Hindlimb muscle (tissue), 1 donor: ENCODE measurements around the gene TBX2. TPM values are rescaled to one million over a fixed set of nuclear protein-coding genes. Genes with fewer than 3 reads are reported as not detected.
A peak's percentile ranks its signal among the peaks of the same experiment; 100 is the strongest.

Experiments used
- DNase-seq: peaks from one replicate; pipeline ENCODE4 v3.0.0-alpha.2; 2013
- polyA plus RNA-seq: library from polyadenylated mRNA; unstranded; fragments of 120-200 nt; gene quantifications from one replicate; pipeline ENCODE4 v1.2.1, GENCODE V29; 2013; ENCODE audit not compliant: insufficient read length

Gene TBX2
- polyA plus RNA-seq, 1 donor, result 12.2 TPM

DNA sequence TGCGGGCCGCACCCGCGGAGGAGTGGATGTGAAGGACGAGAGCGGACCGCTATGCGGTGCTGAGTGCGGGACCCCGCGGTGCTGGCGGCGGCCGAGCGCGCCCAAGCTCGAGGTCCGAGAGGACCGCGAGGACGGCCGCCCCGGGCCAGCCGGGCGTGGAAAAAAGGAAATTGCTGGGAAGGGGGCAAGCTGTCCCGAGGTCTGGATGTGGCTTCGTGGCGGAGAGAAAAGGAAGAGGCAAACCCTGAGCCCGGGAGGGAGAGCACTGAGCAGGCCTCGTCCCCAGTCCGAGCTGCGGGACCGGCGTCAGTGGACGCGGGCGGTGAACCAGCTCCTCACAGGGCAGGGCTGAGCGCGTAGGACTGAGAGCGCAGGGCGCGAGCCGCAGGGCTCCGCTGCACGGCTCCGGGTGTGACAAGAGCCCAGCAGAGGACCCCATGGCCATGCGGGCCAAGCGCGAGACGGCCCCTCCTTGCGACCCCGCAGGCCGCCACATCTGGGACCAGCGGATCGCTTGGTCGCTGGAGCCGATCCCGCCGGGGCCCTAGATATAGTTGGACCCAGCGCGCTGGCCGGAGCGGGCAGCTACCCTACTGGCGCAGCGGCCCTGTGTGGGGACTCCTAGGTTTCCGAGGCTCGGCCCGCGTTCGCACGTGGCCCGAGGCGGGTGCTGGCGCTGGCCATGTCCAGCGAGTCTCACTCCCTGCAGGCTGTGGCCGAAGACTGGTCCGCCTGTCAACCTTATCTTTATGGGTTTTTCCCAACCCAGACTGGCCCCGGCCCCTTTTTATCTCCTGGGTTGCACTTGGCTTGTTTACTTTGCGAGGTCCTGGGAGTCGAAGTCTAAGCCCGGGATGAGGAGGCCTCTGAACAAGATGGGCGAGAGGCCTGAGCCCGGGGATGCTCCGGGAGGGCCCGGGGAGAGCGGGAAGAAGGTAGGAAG, 55.0 kb downstream of the TBX2 start:
- peak; percentile 55 for DNase-seq

DNA sequence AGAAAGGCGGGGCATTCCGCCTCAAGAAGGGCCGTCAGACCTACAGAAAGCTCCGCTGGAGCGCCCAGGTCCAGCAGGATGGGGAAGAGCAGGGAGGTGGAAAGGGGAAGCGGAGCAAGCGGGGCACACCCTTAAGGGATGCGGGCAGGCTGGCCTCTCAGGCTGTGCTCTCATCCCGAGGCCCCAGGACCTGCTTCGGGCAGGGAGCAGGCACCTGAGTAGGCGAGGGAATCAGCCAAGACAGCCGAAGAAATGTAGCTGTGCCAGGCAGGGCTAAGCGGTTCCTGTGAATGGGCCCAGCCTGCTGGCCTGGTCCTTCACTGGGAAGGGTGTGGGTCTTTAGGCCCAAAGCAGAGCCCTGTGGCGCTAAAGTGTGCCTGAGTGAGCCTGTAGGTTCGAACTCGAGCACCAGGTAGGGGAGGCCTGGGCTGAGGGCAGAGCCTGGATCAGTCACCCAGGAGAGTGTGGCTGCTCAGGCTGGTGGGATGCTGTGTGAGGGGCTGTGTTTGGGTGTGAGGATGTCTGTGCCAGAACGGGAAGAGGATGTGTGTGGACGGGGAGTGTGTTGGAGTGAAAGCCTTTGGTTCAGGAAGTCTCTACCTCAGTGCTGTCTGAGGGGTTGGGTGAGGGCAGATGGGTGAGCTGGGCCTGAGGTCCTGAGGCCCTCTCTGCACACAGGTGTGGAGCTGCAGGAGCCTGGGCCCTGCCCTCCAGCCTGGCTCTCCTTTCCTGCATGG, 55.8 kb downstream of the TBX2 start:
- DNase-seq, result no peak

DNA sequence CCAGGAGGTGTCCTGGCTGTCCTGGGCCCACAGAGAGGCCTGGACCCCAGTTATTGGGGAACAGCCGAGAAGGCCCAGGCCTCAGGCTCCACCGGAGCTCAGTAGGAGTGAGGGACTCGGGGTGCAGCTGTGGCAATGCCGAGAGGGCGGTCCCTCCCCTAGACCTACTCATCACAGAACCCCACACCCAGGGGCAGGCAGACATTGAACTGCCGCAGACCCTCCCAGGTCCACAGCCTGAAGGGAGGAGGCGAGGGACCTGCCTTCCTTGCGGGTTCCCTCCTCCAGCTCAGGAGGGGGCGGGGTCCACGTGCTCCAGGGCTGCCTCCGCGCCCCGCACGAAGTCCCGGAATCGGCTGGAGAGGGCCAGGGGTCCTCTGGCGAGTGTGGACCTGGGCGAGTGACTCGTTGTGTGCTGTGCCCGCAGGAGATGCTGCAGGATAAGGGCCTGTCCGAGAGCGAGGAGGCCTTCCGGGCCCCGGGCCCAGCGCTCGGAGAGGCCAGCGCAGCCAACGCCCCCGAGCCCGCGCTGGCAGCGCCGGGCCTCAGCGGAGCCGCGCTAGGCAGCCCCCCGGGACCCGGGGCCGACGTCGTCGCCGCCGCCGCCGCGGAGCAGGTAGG, 56.5 kb downstream of the TBX2 start:
- no peak for DNase-seq

DNA sequence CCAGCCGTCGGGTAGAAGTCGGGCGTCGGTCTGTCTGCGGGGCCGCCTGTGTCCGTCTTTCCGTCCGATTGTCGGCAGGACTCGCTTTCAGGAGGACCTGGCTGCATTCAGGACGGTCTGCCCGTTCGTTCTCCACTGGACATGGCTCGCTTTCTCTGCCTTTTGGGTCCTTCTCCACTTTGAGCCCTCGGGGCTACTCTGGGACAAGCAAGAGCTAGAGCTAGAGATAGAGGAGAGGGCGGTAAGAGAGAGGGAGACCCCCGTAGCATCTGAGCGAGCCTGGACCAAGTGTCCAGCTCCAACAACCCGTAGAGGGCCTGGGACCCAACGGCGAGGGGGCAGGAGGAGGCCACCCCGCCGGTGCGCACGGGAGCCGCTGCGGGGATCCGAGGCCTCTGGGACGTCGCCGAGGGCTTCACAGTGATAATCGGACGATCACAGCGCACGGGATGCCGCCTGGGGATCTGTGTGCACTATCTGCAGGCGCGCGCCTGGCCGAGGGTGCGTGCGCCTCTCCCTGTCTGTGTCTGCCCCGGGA, 57.1 kb downstream of the TBX2 start:
- DNase-seq, result no peak

DNA sequence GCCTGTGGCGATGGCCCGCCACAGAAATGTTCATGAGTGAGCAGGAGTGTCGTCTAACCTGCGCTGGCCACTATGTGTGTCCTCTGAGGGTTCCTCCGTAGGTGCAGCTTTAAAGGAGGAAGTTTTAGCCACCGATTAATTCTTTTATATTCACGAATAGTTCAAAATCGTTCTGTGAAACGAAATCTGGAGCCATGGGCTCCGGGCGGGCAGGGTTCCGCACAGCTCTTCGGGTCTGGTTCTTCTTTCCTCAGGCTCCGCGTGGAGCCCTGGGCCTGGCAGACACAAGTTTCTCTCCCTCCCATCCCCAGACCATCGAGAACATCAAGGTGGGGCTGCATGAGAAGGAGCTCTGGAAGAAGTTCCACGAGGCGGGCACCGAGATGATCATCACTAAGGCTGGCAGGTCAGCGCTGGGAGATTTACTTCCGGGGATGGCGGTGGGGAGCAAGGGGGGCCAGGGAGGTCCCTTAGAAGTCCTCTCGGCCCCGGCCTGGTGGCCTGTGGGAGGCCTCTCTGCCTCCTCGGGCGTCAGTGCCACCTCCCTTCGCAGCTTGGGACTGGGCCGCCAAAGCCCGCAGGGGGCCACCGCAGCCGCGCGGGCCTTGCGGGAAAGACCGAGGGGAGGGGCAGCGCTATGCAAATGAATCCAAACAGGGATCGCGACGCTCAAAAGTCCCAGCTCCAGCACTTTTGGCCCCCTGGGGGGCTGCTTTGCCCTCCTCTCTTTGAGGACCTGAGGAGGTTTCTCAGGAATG, 57.8 kb downstream of the TBX2 start:
- DNase-seq, result no peak

DNA sequence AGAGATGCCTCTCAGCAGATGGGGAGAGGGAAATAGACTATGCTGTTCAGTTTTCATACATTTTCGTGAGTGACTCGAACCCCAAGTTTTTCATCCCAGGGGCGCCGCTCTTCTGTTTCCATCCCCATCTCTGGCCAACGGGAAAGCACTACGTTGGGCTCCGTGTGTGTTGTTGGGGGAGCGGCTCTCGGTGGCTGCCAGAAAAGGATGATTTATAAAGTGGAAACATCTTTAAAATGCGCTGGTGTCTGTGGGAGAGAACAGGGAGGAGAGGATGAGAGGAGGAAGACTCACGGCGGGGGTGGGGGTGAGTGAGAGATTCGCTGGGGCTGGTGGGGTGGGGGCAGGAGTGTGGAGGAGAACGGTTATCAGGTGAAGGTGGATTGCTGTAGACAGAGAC, 58.4 kb downstream of the TBX2 start:
- no peak for DNase-seq

DNA sequence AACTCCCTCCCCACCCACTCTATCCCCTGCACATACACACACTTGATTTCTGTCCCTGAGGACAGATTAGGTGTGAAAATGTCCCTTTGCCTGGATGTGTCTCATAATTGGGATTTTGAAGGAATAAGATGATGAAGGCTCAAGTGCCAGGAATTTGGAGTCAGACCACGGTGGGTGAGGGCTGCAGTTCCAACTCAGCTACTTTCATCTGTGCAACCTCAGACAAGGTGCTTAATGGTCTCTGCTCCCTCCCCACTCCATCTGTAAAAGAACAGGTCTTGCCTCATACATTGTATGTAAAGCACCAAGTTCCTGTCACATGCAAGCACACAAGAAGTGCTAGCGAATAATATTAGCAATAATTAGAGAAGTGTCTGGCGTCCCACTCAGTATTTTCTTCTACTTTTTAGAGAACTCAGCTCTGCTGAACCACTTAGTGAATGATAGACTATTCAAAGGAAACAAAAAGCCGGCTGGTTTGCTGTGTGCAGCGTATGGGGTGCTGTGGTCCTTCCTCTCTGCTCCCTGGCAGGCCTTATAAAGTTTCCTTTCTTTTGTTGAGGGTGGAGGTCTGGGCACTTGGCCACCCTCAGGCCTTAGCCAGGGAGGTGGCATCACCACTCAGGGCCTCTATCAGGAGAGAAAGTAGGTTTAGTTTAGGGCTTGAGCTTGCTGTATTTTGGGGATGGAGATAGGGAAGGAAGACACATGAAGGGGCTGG, 58.9 kb downstream of the TBX2 start:
- DNase-seq, result no peak

Other genes starting within 250 kb of the TBX2 start
- gene TBX4, start 52.6 kb downstream of the TBX2 start, polyA plus RNA-seq, result 12.9 TPM
- 1.3 TPM for gene NACA2, start 191.4 kb downstream of the TBX2 start, polyA plus RNA-seq